ENCODE results near the gene ANKRD40.

The ANKRD40 gene

DNA sequence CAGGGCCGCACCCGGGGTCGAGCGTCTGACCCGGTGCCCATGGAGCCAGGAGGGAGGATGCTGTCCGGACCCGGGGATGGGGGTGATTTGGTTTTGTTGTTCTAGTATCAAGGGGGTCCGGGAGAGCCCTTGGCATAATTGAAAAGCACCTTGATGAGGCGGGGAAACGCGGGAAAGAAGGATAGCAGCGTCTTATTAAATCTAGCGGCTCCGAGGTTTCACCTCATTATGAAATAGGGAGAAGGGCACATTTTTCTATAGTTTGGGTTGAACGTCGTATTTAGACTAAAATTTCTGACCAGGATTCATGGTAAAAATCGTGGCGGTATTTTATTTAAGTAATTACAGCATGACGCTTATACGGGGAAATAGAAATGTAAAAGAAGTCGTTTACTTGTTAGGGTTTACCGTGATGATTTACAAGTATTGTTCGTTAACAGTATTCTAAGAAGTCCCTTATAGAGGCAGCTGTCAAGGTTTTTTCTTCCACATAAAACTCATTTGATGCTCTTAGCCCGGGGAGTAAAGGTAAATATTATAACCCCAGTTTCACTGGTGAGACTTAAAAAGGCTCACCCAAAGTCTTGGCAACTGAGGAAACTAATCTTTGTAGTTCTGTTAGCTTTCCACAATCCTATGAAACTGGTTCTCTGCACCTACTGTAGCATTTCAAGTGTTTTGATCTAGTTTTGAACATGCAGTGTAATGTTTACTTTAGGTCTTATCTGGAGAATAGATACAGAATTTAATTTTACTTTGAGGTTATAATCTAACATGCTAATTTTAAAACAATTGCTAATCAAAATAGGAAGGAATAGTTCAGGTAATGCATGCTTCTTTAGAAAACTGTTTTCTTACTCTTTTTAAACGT, 12.4 kb upstream of the ANKRD40 start:
- no peak for TF ChIP-seq GLIS3 (CRISPR knock-in tag; IDR thresholded peaks at IDR 0.05)
- TF ChIP-seq, protein P1, sequence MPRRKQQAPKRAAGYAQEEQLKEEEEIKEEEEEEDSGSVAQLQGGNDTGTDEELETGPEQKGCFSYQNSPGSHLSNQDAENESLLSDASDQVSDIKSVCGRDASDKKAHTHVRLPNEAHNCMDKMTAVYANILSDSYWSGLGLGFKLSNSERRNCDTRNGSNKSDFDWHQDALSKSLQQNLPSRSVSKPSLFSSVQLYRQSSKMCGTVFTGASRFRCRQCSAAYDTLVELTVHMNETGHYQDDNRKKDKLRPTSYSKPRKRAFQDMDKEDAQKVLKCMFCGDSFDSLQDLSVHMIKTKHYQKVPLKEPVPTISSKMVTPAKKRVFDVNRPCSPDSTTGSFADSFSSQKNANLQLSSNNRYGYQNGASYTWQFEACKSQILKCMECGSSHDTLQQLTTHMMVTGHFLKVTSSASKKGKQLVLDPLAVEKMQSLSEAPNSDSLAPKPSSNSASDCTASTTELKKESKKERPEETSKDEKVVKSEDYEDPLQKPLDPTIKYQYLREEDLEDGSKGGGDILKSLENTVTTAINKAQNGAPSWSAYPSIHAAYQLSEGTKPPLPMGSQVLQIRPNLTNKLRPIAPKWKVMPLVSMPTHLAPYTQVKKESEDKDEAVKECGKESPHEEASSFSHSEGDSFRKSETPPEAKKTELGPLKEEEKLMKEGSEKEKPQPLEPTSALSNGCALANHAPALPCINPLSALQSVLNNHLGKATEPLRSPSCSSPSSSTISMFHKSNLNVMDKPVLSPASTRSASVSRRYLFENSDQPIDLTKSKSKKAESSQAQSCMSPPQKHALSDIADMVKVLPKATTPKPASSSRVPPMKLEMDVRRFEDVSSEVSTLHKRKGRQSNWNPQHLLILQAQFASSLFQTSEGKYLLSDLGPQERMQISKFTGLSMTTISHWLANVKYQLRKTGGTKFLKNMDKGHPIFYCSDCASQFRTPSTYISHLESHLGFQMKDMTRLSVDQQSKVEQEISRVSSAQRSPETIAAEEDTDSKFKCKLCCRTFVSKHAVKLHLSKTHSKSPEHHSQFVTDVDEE (CRISPR knock-in tag; IDR thresholded peaks at IDR 0.05): 0 out of 2 replicates have a peak, but pooled peaks have one; percentile 6
- ATAC-seq: peak; percentile 1; the same call in 1 of the 3 replicates

DNA sequence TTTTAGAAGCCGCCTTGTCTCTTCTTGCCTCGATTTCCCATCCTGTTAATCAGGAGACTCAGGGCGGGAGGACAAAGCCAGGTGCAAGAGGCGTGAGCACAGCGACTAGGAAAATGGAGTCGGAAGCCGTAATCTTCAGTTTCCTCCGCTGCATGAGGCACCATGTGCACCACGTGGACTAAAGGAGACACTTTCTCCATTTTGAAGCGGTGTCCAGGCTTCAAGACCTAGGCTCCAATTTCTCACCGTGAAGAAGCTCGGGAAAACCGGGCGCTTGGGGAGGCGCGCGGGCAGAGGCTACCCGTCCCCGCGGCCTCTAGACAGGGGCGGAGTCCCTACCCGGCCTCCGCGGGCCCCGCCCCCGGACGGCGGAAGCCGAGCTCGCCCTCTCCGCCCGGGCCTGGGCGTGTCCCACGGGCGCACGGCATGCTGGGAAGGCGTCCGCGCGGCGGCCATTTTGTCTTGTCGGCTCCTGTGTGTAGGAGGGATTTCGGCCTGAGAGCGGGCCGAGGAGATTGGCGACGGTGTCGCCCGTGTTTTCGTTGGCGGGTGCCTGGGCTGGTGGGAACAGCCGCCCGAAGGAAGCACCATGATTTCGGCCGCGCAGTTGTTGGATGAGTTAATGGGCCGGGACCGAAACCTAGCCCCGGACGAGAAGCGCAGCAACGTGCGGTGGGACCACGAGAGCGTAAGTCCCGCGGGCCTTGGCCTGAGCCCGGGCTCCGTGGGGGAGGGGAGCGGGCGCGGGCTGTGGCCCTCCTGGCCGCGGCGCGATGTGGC, 11.6 kb upstream of the ANKRD40 start, which contains the start of gene LUC7L3:
Gene LUC7L3, plus strand, starts transcription at position 460 of the 780 bp plus-strand sequence. Its CDS starts 130 bp downstream, at position 590.
- peak; percentile 94 for ATAC-seq

DNA sequence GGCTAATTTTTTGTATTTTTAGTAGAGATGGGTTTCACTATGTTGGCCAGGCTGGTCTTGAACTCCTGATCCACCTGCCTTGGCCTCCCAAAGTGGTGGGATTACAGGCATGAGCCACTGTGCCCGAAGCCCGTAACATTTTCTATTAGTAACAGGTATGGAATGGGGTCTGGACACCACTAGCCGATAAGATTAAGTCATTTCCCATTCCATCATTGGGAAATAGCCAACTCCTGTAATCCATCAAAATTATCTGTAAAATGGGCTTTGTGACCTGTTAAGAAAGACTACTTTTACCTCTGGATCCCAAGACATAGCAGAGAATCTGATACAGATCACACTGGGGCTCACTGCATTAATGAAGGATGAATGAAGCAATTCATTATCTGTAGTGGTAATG, 7.8 kb upstream of the ANKRD40 start:
- no peak for ATAC-seq
- TF ChIP-seq ZFP30 (CRISPR knock-in tag; IDR thresholded peaks at IDR 0.05) (no peak), ESRRG (CRISPR knock-in tag; IDR thresholded peaks at IDR 0.05) (no peak), RARB (CRISPR knock-in tag; IDR thresholded peaks at IDR 0.05) (no peak), ZNF8 (CRISPR knock-in tag; IDR thresholded peaks at IDR 0.05) (no peak), TOX (CRISPR knock-in tag; IDR thresholded peaks at IDR 0.05; ENCODE audit: borderline replicate concordance) (no peak), ZC3H10 (CRISPR knock-in tag; IDR thresholded peaks at IDR 0.05) (no peak), OSR1 (CRISPR knock-in tag; IDR thresholded peaks at IDR 0.05) (no peak), ISL1 (CRISPR knock-in tag; IDR thresholded peaks at IDR 0.05) (no peak), ZNF565 (CRISPR knock-in tag; conservative IDR thresholded peaks at IDR 0.05; ENCODE audit: low read depth) (no peak), GLIS3 (CRISPR knock-in tag; IDR thresholded peaks at IDR 0.05) (no peak), ZFP3 (CRISPR knock-in tag; IDR thresholded peaks at IDR 0.05) (no peak)
- TF ChIP-seq, protein P2, sequence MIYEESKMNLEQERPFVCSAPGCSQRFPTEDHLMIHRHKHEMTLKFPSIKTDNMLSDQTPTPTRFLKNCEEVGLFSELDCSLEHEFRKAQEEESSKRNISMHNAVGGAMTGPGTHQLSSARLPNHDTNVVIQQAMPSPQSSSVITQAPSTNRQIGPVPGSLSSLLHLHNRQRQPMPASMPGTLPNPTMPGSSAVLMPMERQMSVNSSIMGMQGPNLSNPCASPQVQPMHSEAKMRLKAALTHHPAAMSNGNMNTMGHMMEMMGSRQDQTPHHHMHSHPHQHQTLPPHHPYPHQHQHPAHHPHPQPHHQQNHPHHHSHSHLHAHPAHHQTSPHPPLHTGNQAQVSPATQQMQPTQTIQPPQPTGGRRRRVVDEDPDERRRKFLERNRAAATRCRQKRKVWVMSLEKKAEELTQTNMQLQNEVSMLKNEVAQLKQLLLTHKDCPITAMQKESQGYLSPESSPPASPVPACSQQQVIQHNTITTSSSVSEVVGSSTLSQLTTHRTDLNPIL (CRISPR knock-in tag; IDR thresholded peaks at IDR 0.05; ENCODE audit: low read depth): no peak
- TF ChIP-seq, protein P3, sequence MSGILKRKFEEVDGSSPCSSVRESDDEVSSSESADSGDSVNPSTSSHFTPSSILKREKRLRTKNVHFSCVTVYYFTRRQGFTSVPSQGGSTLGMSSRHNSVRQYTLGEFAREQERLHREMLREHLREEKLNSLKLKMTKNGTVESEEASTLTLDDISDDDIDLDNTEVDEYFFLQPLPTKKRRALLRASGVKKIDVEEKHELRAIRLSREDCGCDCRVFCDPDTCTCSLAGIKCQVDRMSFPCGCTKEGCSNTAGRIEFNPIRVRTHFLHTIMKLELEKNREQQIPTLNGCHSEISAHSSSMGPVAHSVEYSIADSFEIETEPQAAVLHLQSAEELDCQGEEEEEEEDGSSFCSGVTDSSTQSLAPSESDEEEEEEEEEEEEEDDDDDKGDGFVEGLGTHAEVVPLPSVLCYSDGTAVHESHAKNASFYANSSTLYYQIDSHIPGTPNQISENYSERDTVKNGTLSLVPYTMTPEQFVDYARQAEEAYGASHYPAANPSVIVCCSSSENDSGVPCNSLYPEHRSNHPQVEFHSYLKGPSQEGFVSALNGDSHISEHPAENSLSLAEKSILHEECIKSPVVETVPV (CRISPR knock-in tag; IDR thresholded peaks at IDR 0.05): no peak

More for the DNA sequence above, 11.6 kb upstream of the ANKRD40 start, which contains the start of gene LUC7L3:
- TF ChIP-seq RARB (CRISPR knock-in tag; IDR thresholded peaks at IDR 0.05) (no peak), GLIS3 (CRISPR knock-in tag; IDR thresholded peaks at IDR 0.05) (no peak), ARNTL (CRISPR knock-in tag; IDR thresholded peaks at IDR 0.05; ENCODE audit: borderline replicate concordance, low read depth) (peak; percentile 10; the same call in 1 of the 2 replicates), TOX (CRISPR knock-in tag; IDR thresholded peaks at IDR 0.05; ENCODE audit: borderline replicate concordance) (no peak), OSR1 (CRISPR knock-in tag; IDR thresholded peaks at IDR 0.05) (no peak), ESRRG (CRISPR knock-in tag; IDR thresholded peaks at IDR 0.05) (no peak), ZFP30 (CRISPR knock-in tag; IDR thresholded peaks at IDR 0.05) (no peak), BACH2 (CRISPR knock-in tag; IDR thresholded peaks at IDR 0.05; ENCODE audit: borderline replicate concordance) (no peak), CSDC2 (CRISPR knock-in tag; IDR thresholded peaks at IDR 0.05) (peak; percentile 95), TCF4 (CRISPR knock-in tag; IDR thresholded peaks at IDR 0.05; ENCODE audit: borderline replicate concordance) (no peak), ZFP3 (CRISPR knock-in tag; IDR thresholded peaks at IDR 0.05) (peak; percentile 80; the same call in 1 of the 2 replicates), ISL1 (CRISPR knock-in tag; IDR thresholded peaks at IDR 0.05) (peak; percentile 2; the same call in 1 of the 2 replicates), ZNF8 (CRISPR knock-in tag; IDR thresholded peaks at IDR 0.05) (peak; percentile 37; the same call in 1 of the 2 replicates), PPARA (CRISPR knock-in tag; IDR thresholded peaks at IDR 0.05; ENCODE audit: borderline replicate concordance) (0 out of 2 replicates have a peak, but pooled peaks have one; percentile 33), ZNF70 (CRISPR knock-in tag; IDR thresholded peaks at IDR 0.05) (peak; percentile 50; the same call in 1 of the 2 replicates), SNAI2 (CRISPR knock-in tag; IDR thresholded peaks at IDR 0.05) (peak; percentile 79; the same call in 1 of the 2 replicates), ZC3H10 (CRISPR knock-in tag; IDR thresholded peaks at IDR 0.05) (no peak)
- TF ChIP-seq, protein P1 (CRISPR knock-in tag; IDR thresholded peaks at IDR 0.05): peak; percentile 59
- TF ChIP-seq, protein P4, sequence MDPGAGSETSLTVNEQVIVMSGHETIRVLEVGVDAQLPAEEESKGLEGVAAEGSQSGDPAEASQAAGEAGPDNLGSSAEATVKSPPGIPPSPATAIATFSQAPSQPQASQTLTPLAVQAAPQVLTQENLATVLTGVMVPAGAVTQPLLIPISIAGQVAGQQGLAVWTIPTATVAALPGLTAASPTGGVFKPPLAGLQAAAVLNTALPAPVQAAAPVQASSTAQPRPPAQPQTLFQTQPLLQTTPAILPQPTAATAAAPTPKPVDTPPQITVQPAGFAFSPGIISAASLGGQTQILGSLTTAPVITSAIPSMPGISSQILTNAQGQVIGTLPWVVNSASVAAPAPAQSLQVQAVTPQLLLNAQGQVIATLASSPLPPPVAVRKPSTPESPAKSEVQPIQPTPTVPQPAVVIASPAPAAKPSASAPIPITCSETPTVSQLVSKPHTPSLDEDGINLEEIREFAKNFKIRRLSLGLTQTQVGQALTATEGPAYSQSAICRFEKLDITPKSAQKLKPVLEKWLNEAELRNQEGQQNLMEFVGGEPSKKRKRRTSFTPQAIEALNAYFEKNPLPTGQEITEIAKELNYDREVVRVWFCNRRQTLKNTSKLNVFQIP (CRISPR knock-in tag; IDR thresholded peaks at IDR 0.05; ENCODE audit: borderline replicate concordance, low read depth): no peak
- TF ChIP-seq, protein P2 (CRISPR knock-in tag; IDR thresholded peaks at IDR 0.05; ENCODE audit: low read depth): no peak

Measured in SK-N-SH treated with all-trans-retinoic acid at 6 μM for 48 hours (cell line).